GM18868 (cell line): ENCODE results near the gene PARVA.

Experiments
- ATAC-seq: cut with Tn5 transposase; IDR thresholded peaks from one replicate; pipeline ENCODE4 v1.9.1; 2021; ENCODE audit warnings: mild to moderate bottlenecking, moderate library complexity; ENCODE audit not compliant: unreplicated experiment

The PARVA gene

GRCh38 chr11:12455938-12456337, 78.6 kb downstream of the PARVA start:
- ATAC-seq = no peak

GRCh38 chr11:12456651-12457579, 79.5 kb downstream of the PARVA start:
- ATAC-seq = no peak

- no peak for ATAC-seq
Measured at GRCh38 chr11:12458042-12458441, 80.7 kb downstream of the PARVA start.

GRCh38 chr11:12459374-12459773, 82.0 kb downstream of the PARVA start:
- no peak for ATAC-seq

GRCh38 chr11:12459865-12460444, 82.6 kb downstream of the PARVA start:
- ATAC-seq = no peak

- no peak for ATAC-seq
Measured at GRCh38 chr11:12460466-12460865, 83.1 kb downstream of the PARVA start.

GRCh38 chr11:12461516-12461915, 84.1 kb downstream of the PARVA start:
- ATAC-seq = no peak

GRCh38 chr11:12464303-12464702, 86.9 kb downstream of the PARVA start:
- no peak for ATAC-seq

GRCh38 chr11:12465332-12465731, 88.0 kb downstream of the PARVA start:
- ATAC-seq = no peak

- ATAC-seq = no peak
Measured at GRCh38 chr11:12467610-12468009, 90.2 kb downstream of the PARVA start.

- ATAC-seq = no peak
Measured at GRCh38 chr11:12469451-12469850, 92.1 kb downstream of the PARVA start.

GRCh38 chr11:12470236-12470635, 92.9 kb downstream of the PARVA start:
- no peak for ATAC-seq

- ATAC-seq = no peak
Measured at GRCh38 chr11:12472401-12473005, 95.1 kb downstream of the PARVA start.

- ATAC-seq = no peak
Measured at GRCh38 chr11:12473381-12473780, 96.0 kb downstream of the PARVA start.

GRCh38 chr11:12474871-12475270, 97.5 kb downstream of the PARVA start:
- ATAC-seq = no peak

GRCh38 chr11:12478743-12479142, 101.4 kb downstream of the PARVA start:
- ATAC-seq = no peak

GRCh38 chr11:12480401-12480800, 103.0 kb downstream of the PARVA start:
- no peak for ATAC-seq

GRCh38 chr11:12482839-12483238, 105.5 kb downstream of the PARVA start:
- ATAC-seq = no peak

- no peak for ATAC-seq
Measured at GRCh38 chr11:12483604-12484003, 106.2 kb downstream of the PARVA start.

GRCh38 chr11:12485328-12485727, 108.0 kb downstream of the PARVA start:
- ATAC-seq = no peak

- no peak for ATAC-seq
Measured at GRCh38 chr11:12489246-12489772, 111.9 kb downstream of the PARVA start.

GRCh38 chr11:12494699-12495098, 117.3 kb downstream of the PARVA start:
- no peak for ATAC-seq
